Right lobe of liver (tissue), 4 donors: ENCODE data around the gene LSM10.

Experiments used
- CTCF ChIP-seq, 4 donors: fragments of 200-600 bp in 3 of 4; fragments of 450-650 bp in 1 of 4; IDR thresholded peaks; one replicate each; pipeline versions ENCODE4 v1.5.1 to v1.8.0; 2016 to 2022; ENCODE audit warnings: antibody characterized with exemption in 4 of 4, mild to moderate bottlenecking in 2 of 4
- POLR2A ChIP-seq: fragments of 450-650 bp; IDR thresholded peaks from one replicate; pipeline ENCODE4 v1.6.1; 2017; ENCODE audit warnings: antibody characterized with exemption, mild to moderate bottlenecking
- donor health status: DM: no; HTN: no; CAD: no.
- donor health status: DM: no; HTN: no; CAD: no.
- donor health status: DM: no; HTN: yes; CAD: no.

GRCh38 chr1:36346741-36347370, 50.9 kb downstream of the LSM10 start:
- no peak for TF ChIP-seq CTCF (IDR thresholded peaks at IDR 0.05)
- no peak for TF ChIP-seq POLR2A
